ENCODE measurements around the gene CNN1. TPM values are rescaled to one million over a fixed set of nuclear protein-coding genes. Genes with fewer than 3 reads are reported as not detected.

Gene CNN1
- 10 to 100 TPM; 12.8 to 16.2 TPM for total RNA-seq
- polyA plus RNA-seq (2013, experiment 1 of 2) = 15.2 TPM
- 17.3 TPM for polyA plus RNA-seq (2013, experiment 2 of 2)
- long read RNA-seq, experiment 1, partial matches to known transcripts = 6 of 9 reads
- long read RNA-seq, experiment 1, other reads (novel, unspliced or antisense) = 0 of 9 reads
- long read RNA-seq, experiment 2, transcript CNN1-201 (7 exons, 1,633 nt) = major isoform, 12 of 28 reads
- long read RNA-seq, experiment 2, partial matches to known transcripts = 2 of 28 reads
- long read RNA-seq, experiment 2, other reads (novel, unspliced or antisense) = 14 of 28 reads
- long read RNA-seq, experiment 3, transcript CNN1-201 (7 exons, 1,633 nt) = major isoform, 54 of 59 reads
- long read RNA-seq, experiment 3, partial matches to known transcripts = 0 of 59 reads
- long read RNA-seq, experiment 3, other reads (novel, unspliced or antisense) = 5 of 59 reads
- long read RNA-seq, experiment 4, partial matches to known transcripts = 5 of 13 reads
- long read RNA-seq, experiment 4, other reads (novel, unspliced or antisense) = 6 of 13 reads

- Histone ChIP-seq H3K27ac (ENCODE audit: low read depth, low read length) (no peak within 1 kb of the TSS), H3K36me3 (ENCODE audit: control insufficient read depth, insufficient read depth, low read length) (peaks cover 11% of the 10 kb centered on the region), H3K4me3 (ENCODE audit: low read length) (peak within 1 kb of the TSS; percentile 90), H3K27me3 (ENCODE audit: control insufficient read depth, insufficient read depth, low read length, poor library complexity, severe bottlenecking) (no peaks in the 10 kb centered on the region), H3K9me3 (ENCODE audit: control insufficient read depth, low read length) (no peaks in the 10 kb centered on the region), H3K4me1 (ENCODE audit: control insufficient read depth, insufficient read depth, low read length) (peaks cover 4% of the 10 kb centered on the region), H3K9ac (ENCODE audit: extremely low read depth, low read length, poor library complexity, severe bottlenecking) (peak within 1 kb of the TSS; percentile 61)
- TF ChIP-seq, protein P1, sequence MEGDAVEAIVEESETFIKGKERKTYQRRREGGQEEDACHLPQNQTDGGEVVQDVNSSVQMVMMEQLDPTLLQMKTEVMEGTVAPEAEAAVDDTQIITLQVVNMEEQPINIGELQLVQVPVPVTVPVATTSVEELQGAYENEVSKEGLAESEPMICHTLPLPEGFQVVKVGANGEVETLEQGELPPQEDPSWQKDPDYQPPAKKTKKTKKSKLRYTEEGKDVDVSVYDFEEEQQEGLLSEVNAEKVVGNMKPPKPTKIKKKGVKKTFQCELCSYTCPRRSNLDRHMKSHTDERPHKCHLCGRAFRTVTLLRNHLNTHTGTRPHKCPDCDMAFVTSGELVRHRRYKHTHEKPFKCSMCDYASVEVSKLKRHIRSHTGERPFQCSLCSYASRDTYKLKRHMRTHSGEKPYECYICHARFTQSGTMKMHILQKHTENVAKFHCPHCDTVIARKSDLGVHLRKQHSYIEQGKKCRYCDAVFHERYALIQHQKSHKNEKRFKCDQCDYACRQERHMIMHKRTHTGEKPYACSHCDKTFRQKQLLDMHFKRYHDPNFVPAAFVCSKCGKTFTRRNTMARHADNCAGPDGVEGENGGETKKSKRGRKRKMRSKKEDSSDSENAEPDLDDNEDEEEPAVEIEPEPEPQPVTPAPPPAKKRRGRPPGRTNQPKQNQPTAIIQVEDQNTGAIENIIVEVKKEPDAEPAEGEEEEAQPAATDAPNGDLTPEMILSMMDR (conservative IDR thresholded peaks at IDR 0.05) = no peak
- no peaks in the 10 kb centered on the region for H3K9me3 Mint-ChIP-seq
- 20 to 28% methylated on average over 11 to 21 of the region's 21 CpGs for WGBS, 2 experiments (ENCODE audit: insufficient coverage in 1 of 2, insufficient read length in 1 of 2)
- DNase-seq = peak; percentile 93
- H3K27ac Mint-ChIP-seq = peak within 1 kb of the TSS; percentile 66
- no peaks in the 10 kb centered on the region for H3K36me3 Mint-ChIP-seq (ENCODE audit: low read depth)
- H3K4me1 Mint-ChIP-seq = peaks cover 17% of the 10 kb centered on the region
- H3K27me3 Mint-ChIP-seq (ENCODE audit: insufficient read depth) = peaks cover 18% of the 10 kb centered on the region
- H3K4me3 Mint-ChIP-seq = peak within 1 kb of the TSS; percentile 51
Measured at GRCh38 chr19:11538232-11539036, at the start of gene CNN1. Gene CNN1, plus strand, starts transcription at chr19:11538851. Its CDS starts 77 bp downstream, at chr19:11538928.

- H3K36me3 Mint-ChIP-seq (ENCODE audit: low read depth) = peaks cover 32% of the 10 kb centered on the region
- 91 to 100% methylated on average over 5 to 7 of the region's 7 CpGs for WGBS, 2 experiments (ENCODE audit: insufficient coverage in 1 of 2, insufficient read length in 1 of 2)
Measured at GRCh38 chr19:11489378-11489777, 49.3 kb upstream of the CNN1 start.

More at GRCh38 chr19:11489378-11489777, 49.3 kb upstream of the CNN1 start:
- Mint-ChIP-seq H3K27ac (no peak overlapping the region), H3K27me3 (ENCODE audit: insufficient read depth) (no peaks in the 10 kb centered on the region), H3K4me3 (no peak overlapping the region), H3K4me1 (peaks cover 4% of the 10 kb centered on the region), H3K9me3 (no peaks in the 10 kb centered on the region)
- H3K36me3 ChIP-seq (ENCODE audit: control insufficient read depth, insufficient read depth, low read length) = no peaks in the 10 kb centered on the region
- no peak overlapping the region for H3K27ac ChIP-seq (ENCODE audit: low read depth, low read length)
- TF ChIP-seq, protein P1 (conservative IDR thresholded peaks at IDR 0.05) = no peak
- DNase-seq = no peak
- no peaks in the 10 kb centered on the region for H3K9me3 ChIP-seq (ENCODE audit: control insufficient read depth, low read length)
- H3K4me3 ChIP-seq (ENCODE audit: low read length) = no peak overlapping the region
- no peaks in the 10 kb centered on the region for H3K27me3 ChIP-seq (ENCODE audit: control insufficient read depth, insufficient read depth, low read length, poor library complexity, severe bottlenecking)
- H3K4me1 ChIP-seq (ENCODE audit: control insufficient read depth, insufficient read depth, low read length) = no peaks in the 10 kb centered on the region
- H3K9ac ChIP-seq (ENCODE audit: extremely low read depth, low read length, poor library complexity, severe bottlenecking) = no peak overlapping the region

Measured in endodermal cell (in vitro differentiated cells).